LHCN-M2 (cell line): ENCODE measurements around the gene NDUFAF7. TPM values are rescaled to one million over a fixed set of nuclear protein-coding genes. Genes with fewer than 3 reads are reported as not detected.
"Not testable (repeated sequence)": the region's sequence is repeated elsewhere in the genome, so short reads cannot be mapped to it uniquely, and the experiment has no call there.

Experiments
- DNase-seq: peaks from one replicate; pipeline ENCODE4 v3.0.0-alpha.2; 2012; ENCODE audit warnings: low read depth
- polyA plus RNA-seq: library from polyadenylated mRNA; unstranded; fragments of >200 nt; gene quantifications from one replicate; pipeline ENCODE4 v1.2.1, GENCODE V29; 2012; ENCODE audit warnings: missing spikeins
- total RNA-seq: library from RNA; depleted of rRNA; stranded (reverse); fragments of >200 nt; gene quantifications from 2 replicates; pipeline ENCODE4 v1.2.3, GENCODE V29; 2014; rRNA removed

NDUFAF7 gene
- total RNA-seq = 11.8 and 13.6 TPM in 2 replicates
- polyA plus RNA-seq = 4.9 TPM

- DNase-seq = peak; percentile 89
Observed at GRCh38 chr2:37231241-37232130, at the start of gene NDUFAF7, which contains the start of gene CEBPZ. TSS of gene NDUFAF7 (plus strand) at chr2:37231658. CDS start at chr2:37231706, 48 bp downstream. TSS of gene CEBPZ (minus strand) at chr2:37231596. CDS start at chr2:37231567, 29 bp downstream.

- DNase-seq = no peak
Observed at GRCh38 chr2:37181726-37182684, 49.5 kb upstream of the NDUFAF7 start.

- DNase-seq = no peak
Observed at GRCh38 chr2:37188570-37188969, 42.9 kb upstream of the NDUFAF7 start, which contains the start of gene SULT6B1. TSS of gene SULT6B1 (minus strand) at chr2:37188670. CDS start at chr2:37188640, 30 bp downstream.

- peak; percentile 84 for DNase-seq
Observed at GRCh38 chr2:37189452-37190153, 41.9 kb upstream of the NDUFAF7 start.

GRCh38 chr2:37190290-37190689, 41.2 kb upstream of the NDUFAF7 start:
- no peak for DNase-seq

GRCh38 chr2:37191253-37191652, 40.2 kb upstream of the NDUFAF7 start:
- no peak for DNase-seq

- no peak for DNase-seq
Observed at GRCh38 chr2:37191747-37192146, 39.7 kb upstream of the NDUFAF7 start.

- no peak for DNase-seq
Observed at GRCh38 chr2:37192551-37192950, 38.9 kb upstream of the NDUFAF7 start.

GRCh38 chr2:37195862-37196319, 35.6 kb upstream of the NDUFAF7 start:
- not testable (repeated sequence) for DNase-seq

- DNase-seq = peak; percentile 67
Observed at GRCh38 chr2:37196320-37197195, 34.9 kb upstream of the NDUFAF7 start, which contains the start of gene CEBPZOS. TSS of gene CEBPZOS (plus strand) at chr2:37196496. CDS start at chr2:37199705, 3,209 bp downstream.

GRCh38 chr2:37198681-37199065, 32.8 kb upstream of the NDUFAF7 start:
- no peak for DNase-seq

GRCh38 chr2:37201208-37201607, 30.2 kb upstream of the NDUFAF7 start:
- DNase-seq = no peak

- DNase-seq = peak; percentile 37
Observed at GRCh38 chr2:37201766-37202165, 29.7 kb upstream of the NDUFAF7 start.

- no peak for DNase-seq
Observed at GRCh38 chr2:37203708-37204107, 27.8 kb upstream of the NDUFAF7 start.

- not testable (repeated sequence) for DNase-seq
Observed at GRCh38 chr2:37205071-37205661, 26.3 kb upstream of the NDUFAF7 start.

- no peak for DNase-seq
Observed at GRCh38 chr2:37205689-37206341, 25.6 kb upstream of the NDUFAF7 start.

- not testable (repeated sequence) for DNase-seq
Observed at GRCh38 chr2:37206760-37207159, 24.7 kb upstream of the NDUFAF7 start.

GRCh38 chr2:37211212-37211611, 20.2 kb upstream of the NDUFAF7 start:
- no peak for DNase-seq

- no peak for DNase-seq
Observed at GRCh38 chr2:37211939-37212338, 19.5 kb upstream of the NDUFAF7 start.
